DOHH2 (cell line): ENCODE data around the gene PRDX5.
A peak's percentile ranks its signal among the peaks of the same experiment; 100 is the strongest.

ENCODE experiments used
- EZH2phosphoT487 ChIP-seq: fragments of 200-600 bp; sonication (generic); IDR thresholded peaks from 2 replicates; pipeline ENCODE4 v1.6.1; 2017; ENCODE audit warnings: borderline replicate concordance, mild to moderate bottlenecking, antibody characterized with exemption, low read length, moderate library complexity, mixed read lengths
- TF ChIP-seq, protein P1 (sequence below): fragments of 200-600 bp; sonication (generic); IDR thresholded peaks from one replicate; pipeline ENCODE4 v1.5.1; 2014; ENCODE audit warnings: antibody characterized with exemption, mild to moderate bottlenecking, low read depth, low read length; ENCODE audit not compliant: poor library complexity, severe bottlenecking

- TF ChIP-seq, protein P1, sequence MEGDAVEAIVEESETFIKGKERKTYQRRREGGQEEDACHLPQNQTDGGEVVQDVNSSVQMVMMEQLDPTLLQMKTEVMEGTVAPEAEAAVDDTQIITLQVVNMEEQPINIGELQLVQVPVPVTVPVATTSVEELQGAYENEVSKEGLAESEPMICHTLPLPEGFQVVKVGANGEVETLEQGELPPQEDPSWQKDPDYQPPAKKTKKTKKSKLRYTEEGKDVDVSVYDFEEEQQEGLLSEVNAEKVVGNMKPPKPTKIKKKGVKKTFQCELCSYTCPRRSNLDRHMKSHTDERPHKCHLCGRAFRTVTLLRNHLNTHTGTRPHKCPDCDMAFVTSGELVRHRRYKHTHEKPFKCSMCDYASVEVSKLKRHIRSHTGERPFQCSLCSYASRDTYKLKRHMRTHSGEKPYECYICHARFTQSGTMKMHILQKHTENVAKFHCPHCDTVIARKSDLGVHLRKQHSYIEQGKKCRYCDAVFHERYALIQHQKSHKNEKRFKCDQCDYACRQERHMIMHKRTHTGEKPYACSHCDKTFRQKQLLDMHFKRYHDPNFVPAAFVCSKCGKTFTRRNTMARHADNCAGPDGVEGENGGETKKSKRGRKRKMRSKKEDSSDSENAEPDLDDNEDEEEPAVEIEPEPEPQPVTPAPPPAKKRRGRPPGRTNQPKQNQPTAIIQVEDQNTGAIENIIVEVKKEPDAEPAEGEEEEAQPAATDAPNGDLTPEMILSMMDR = peak; percentile 71
- TF ChIP-seq EZH2phosphoT487 = no peak
These were observed 37.4 kb downstream of the PRDX5 start for GRCh38 chr11:64355078-64355940.
